NCI-H1694 treated with DMSO at 0.1 percent for 48 hours (cell line): ENCODE results near the gene ZNF678.
"Not testable (repeated sequence)": the region's sequence is repeated elsewhere in the genome, so short reads cannot be mapped to it uniquely, and the experiment has no call there.

Source experiments
- DNase-seq: peaks from one replicate; lab custom pipeline; 2025; lab: John Stamatoyannopoulos, UW

ZNF678 gene

GRCh38 chr1:227551881-227552280 lies 11.5 kb upstream of the ZNF678 start:
- DNase-seq = not testable (repeated sequence)

- no peak for DNase-seq
Observed at GRCh38 chr1:227556288-227556687, 7.1 kb upstream of the ZNF678 start.

- no peak for DNase-seq
Observed at GRCh38 chr1:227557962-227558725, 5.2 kb upstream of the ZNF678 start.

GRCh38 chr1:227558732-227559262 lies 4.6 kb upstream of the ZNF678 start:
- no peak for DNase-seq

GRCh38 chr1:227559499-227559898 lies 3.9 kb upstream of the ZNF678 start:
- no peak for DNase-seq

- DNase-seq = no peak
Observed at GRCh38 chr1:227559926-227560325, 3.4 kb upstream of the ZNF678 start.

- no peak for DNase-seq
Observed at GRCh38 chr1:227560393-227561173, 2.8 kb upstream of the ZNF678 start.

GRCh38 chr1:227561241-227561907 lies 2.0 kb upstream of the ZNF678 start:
- no peak for DNase-seq

- DNase-seq = no peak
Observed at GRCh38 chr1:227562037-227562436, 1.3 kb upstream of the ZNF678 start.

GRCh38 chr1:227562933-227563323 lies 428 bp upstream of the ZNF678 start:
- DNase-seq = no peak

- DNase-seq = no peak
Observed at GRCh38 chr1:227567256-227567655, 3.9 kb downstream of the ZNF678 start.

GRCh38 chr1:227568593-227568992 lies 5.2 kb downstream of the ZNF678 start:
- no peak for DNase-seq

- no peak for DNase-seq
Observed at GRCh38 chr1:227572752-227573151, 9.4 kb downstream of the ZNF678 start.

GRCh38 chr1:227574926-227575325 lies 11.6 kb downstream of the ZNF678 start:
- no peak for DNase-seq

- DNase-seq = no peak
Observed at GRCh38 chr1:227576189-227576588, 12.8 kb downstream of the ZNF678 start.

- DNase-seq = no peak
Observed at GRCh38 chr1:227577500-227577899, 14.1 kb downstream of the ZNF678 start.

GRCh38 chr1:227583354-227583753 lies 20.0 kb downstream of the ZNF678 start:
- DNase-seq = no peak

- no peak for DNase-seq
Observed at GRCh38 chr1:227586733-227587132, 23.4 kb downstream of the ZNF678 start.

GRCh38 chr1:227587968-227588367 lies 24.6 kb downstream of the ZNF678 start:
- no peak for DNase-seq

- not testable (repeated sequence) for DNase-seq
Observed at GRCh38 chr1:227588769-227589168, 25.4 kb downstream of the ZNF678 start.

- not testable (repeated sequence) for DNase-seq
Observed at GRCh38 chr1:227589777-227590176, 26.4 kb downstream of the ZNF678 start.

- DNase-seq = not testable (repeated sequence)
Observed at GRCh38 chr1:227596222-227596621, 32.9 kb downstream of the ZNF678 start.

- no peak for DNase-seq
Observed at GRCh38 chr1:227603327-227603726, 40.0 kb downstream of the ZNF678 start.
